ENCODE results near the gene MORC1.

Gene MORC1

DNA sequence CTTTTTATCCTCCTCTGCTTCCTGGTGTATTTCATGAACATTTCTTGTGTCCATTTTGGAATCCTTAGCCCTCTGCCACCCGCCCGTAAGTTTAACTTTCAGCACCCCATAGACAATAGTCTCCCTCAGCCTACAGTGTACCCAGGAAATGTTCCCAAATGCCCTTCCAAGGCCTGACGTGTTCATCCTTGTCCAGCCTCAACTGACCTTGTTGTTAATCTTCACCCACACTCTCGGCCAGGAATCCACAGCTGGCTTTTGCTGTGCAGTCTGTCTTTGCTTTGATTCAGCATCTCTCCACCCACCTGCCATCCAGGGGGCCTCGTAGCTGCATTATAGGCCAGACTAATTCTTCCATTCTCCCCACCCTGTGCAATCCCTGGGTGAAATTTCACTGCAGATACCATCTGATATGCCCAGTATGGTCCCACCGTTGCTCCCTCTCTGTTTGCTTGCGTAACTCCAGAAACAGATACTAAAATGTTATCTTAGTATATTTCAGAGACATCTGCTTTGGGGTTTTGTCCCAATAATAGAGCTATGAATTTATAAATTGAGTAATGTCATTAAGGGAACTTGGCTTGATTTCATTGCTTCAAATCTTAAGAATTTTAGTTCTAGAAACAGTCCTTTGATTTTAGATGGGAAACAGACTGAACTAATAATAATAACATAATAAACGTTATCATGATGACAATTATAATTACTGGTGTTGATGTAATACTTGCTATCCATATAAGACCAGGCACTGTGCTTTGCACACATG, 180.8 kb downstream of the MORC1 start:
- no peak for DNase-seq

DNA sequence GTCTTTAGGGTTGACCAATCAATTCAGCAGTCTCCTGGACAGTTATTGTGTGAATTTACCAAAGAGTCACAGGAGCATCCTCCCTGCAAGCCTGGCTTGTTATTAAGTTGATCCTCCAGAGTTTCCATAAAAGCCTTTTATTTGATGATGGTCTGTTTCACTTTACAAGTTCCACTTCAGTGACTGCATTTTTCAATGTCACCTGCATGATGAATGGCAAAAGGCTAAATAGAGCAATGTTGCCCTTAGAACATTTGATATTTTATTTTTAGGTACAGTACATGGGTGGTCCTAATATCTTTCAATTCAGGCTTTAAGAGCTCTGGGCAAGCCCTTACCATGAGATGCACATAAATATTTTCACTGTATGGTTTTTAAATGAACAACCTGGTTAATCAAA, 186.9 kb downstream of the MORC1 start:
- no peak for DNase-seq

DNA sequence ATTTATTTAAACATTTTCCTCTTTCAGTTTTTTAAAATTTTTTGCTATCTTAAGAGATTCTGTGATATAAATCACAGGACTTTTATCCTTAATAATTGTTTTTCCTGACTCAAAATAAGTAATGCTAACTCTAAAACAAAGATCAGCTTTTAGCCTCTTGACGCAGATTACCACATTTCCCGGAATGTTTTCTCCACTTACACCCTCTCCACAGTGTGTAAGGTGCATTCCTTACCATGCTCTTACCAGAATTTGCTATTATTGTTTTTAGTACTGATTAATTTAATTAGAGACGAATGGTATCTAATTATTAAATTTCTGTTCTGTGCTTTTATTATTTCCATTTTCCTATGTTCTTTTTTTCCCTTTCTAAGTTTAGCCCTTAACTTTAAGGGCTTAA, 199.1 kb downstream of the MORC1 start:
- DNase-seq = no peak

DNA sequence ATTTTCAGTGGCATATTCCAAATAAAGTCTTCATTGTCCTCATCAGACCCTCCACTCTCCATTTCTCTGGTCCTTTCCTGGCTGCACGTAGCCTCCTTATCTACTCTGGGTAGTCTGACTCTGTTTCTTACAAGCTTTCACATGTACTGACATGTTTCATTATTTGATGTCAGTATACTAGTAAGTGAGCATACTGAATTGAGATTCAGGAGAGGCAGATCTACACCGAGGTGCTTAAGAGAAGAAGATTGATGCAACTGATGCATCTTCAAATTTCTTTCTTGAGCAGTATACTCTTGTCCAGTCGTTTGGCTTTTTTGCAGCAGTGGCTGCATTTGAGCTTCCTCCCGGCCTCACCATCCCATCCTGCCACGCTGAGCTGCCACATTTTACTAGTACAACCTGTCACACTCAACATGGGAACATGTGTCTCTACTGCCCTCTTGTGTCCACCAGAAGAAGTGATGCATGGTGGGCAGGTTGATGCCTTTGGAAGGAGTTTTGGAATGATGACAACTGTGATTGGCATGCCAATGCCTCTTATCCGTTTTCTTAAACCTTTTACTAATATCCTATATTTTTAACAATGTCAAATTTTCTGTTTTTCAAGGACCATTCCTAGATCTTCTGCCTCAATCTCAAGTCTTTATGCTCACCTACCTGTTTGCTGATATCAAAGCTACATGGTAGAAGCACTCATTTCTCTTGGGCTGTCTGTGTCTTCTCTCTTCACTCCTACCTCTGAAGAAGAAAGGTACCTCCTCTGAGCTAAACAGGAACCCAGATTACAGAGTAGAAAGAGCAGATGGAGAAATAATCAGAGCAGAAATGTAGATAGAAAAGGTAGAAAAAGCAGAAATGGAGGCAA, 202.9 kb downstream of the MORC1 start:
- DNase-seq = peak; percentile 52

DNA sequence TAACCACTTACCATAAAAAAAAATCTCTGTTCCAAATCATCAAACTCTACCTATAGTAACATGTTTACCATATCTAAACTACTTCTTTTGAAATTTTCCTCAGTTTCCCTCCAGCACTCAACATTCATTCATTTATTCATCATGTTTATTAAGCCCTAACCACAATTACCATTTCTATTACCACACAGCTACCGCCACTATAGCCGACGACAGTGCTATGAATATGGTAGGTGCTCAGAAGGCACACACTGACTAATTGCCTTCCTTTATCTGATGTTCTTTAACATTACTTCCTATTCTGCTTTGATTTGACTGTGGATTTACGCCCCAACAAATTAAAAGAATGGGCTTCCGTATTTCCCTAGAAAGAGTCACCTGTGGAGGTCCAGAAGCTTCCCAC, 208.1 kb downstream of the MORC1 start:
- no peak for DNase-seq

Measured in NCI-H69 (cell line).